Nephron progenitor cell (in vitro differentiated cells): Measurements from ENCODE around the gene VAMP8.

Source experiments
- DNase-seq: peaks from one replicate; pipeline ENCODE4 v3.0.0; 2021
- H3K27ac Mint-ChIP-seq: 2 replicates; pipeline ENCODE4 v1.8.0; 2021; ENCODE audit warnings: mild to moderate bottlenecking, moderate library complexity, mixed read lengths
- H3K27me3 Mint-ChIP-seq: 2 replicates; pipeline ENCODE4 v1.8.0; 2021; ENCODE audit warnings: mild to moderate bottlenecking, low read depth, mixed read lengths; ENCODE audit not compliant: poor library complexity
- H3K36me3 Mint-ChIP-seq: 2 replicates; pipeline ENCODE4 v1.8.0; 2021; ENCODE audit warnings: low read depth, mixed read lengths
- H3K4me1 Mint-ChIP-seq: 2 replicates; pipeline ENCODE4 v1.8.0; 2021; ENCODE audit warnings: mixed read lengths
- H3K4me3 Mint-ChIP-seq: 2 replicates; pipeline ENCODE4 v1.8.0; 2021; ENCODE audit warnings: mild to moderate bottlenecking, moderate library complexity, mixed read lengths
- H3K9me3 Mint-ChIP-seq: 2 replicates; pipeline ENCODE4 v1.8.0; 2021; ENCODE audit warnings: mild to moderate bottlenecking, moderate library complexity, mixed read lengths
- TF ChIP-seq, protein P1 (sequence below): fragments of 200-600 bp; sonication (generic); IDR thresholded peaks from 2 replicates; pipeline ENCODE4 v1.5.0; 2021; ENCODE audit warnings: antibody characterized with exemption

Gene VAMP8

DNA sequence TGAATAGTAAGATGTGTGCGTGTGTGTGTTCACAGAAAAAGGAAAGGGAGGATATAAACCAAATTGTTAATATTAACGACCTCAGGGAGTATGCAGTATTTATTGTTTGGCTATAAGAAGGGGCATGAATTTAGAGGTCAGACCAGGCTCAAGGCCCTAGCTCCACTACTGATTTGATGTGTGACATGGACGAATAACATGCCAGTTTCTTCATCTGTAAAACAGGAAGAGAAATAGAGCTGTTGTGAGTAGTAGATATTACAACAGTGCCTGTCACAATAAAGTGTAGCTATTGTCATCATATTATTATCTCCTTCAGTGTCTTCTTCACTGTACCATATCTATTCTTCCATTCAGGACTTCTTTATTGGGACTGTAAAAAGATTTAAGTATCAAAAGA lies 42.5 kb upstream of the VAMP8 start:
- no peak for DNase-seq
- Mint-ChIP-seq H3K9me3 (no peaks in the 10 kb centered on the region), H3K4me1 (peaks cover 28% of the 10 kb centered on the region), H3K36me3 (peaks cover 5% of the 10 kb centered on the region), H3K4me3 (no peak overlapping the region), H3K27ac (no peak overlapping the region), H3K27me3 (peaks cover 8% of the 10 kb centered on the region)
- TF ChIP-seq, protein P1, sequence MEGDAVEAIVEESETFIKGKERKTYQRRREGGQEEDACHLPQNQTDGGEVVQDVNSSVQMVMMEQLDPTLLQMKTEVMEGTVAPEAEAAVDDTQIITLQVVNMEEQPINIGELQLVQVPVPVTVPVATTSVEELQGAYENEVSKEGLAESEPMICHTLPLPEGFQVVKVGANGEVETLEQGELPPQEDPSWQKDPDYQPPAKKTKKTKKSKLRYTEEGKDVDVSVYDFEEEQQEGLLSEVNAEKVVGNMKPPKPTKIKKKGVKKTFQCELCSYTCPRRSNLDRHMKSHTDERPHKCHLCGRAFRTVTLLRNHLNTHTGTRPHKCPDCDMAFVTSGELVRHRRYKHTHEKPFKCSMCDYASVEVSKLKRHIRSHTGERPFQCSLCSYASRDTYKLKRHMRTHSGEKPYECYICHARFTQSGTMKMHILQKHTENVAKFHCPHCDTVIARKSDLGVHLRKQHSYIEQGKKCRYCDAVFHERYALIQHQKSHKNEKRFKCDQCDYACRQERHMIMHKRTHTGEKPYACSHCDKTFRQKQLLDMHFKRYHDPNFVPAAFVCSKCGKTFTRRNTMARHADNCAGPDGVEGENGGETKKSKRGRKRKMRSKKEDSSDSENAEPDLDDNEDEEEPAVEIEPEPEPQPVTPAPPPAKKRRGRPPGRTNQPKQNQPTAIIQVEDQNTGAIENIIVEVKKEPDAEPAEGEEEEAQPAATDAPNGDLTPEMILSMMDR, result no peak

DNA sequence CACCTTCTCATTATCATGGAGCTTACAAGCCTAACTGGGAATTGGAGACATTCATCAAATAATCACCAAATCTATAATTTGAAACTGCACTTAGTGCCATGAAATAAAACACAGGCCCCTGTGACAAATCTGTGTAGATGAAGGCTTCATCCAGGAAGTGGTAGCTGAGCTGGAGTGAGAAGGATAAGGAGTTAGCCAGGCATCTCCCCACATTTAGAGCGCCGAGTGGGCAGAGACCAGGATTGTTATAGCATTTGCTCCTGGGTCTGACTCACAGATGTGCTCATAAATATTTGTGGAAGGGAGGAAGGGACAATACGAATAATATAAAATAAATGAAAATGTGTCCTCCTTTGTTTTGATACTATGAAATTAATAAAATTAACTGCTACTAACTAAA lies 40.9 kb upstream of the VAMP8 start:
- peaks cover 20% of the 10 kb centered on the region for H3K36me3 Mint-ChIP-seq
- H3K27ac Mint-ChIP-seq, result peak overlapping the region; percentile 82
- peaks cover 42% of the 10 kb centered on the region for H3K4me1 Mint-ChIP-seq
- TF ChIP-seq, protein P1, result no peak
- no peaks in the 10 kb centered on the region for H3K9me3 Mint-ChIP-seq
- no peak for DNase-seq
- H3K27me3 Mint-ChIP-seq, result peaks cover 4% of the 10 kb centered on the region
- peak overlapping the region; percentile 99 for H3K4me3 Mint-ChIP-seq

DNA sequence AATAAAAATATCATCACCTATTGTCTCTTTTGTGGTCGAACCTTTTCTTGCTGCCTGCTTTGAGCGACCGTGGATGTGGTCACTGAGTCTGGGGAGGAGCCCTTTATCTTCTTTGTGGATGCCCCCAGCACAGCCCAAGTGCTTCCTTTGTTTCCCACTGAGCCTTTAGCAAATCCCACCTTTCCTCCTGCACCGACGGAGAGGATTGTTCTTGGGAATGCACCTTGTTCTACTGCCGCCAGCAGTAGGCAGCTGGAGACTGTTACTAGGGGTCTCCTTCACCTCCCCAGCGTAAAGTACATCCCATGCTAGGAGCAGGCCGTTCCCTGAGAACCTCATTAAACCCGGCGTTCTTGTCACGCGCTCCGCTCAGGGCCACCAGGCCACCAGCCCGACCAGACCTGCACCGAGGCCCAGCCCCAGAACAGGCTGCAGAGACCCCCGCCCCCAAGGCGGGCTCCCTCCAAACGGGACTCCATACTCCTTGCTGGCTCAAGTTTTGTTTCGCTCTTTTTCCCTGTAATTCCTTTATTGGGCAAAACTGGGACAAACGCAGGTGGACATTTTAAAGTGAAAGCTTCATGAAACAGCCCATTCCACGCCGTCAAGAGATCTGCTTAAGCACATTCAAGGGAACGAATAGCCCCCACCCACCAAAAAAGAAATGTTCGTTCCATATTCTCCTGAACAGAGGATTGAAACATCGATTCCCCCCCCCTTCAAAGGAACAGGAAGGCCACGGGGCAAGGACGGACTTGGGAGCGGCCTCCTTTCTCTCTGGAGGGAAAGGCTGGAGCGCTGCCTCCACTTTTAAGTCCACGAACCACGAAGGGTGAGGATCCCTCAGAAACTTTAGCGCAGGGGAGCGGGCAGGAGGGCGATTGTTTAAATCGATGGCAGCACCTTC lies 39.5 kb upstream of the VAMP8 start:
- DNase-seq, result peak; percentile 46
- TF ChIP-seq, protein P1, result no peak
- peaks cover 33% of the 10 kb centered on the region for H3K36me3 Mint-ChIP-seq
- H3K27ac Mint-ChIP-seq, result peak overlapping the region; percentile 100
- peak overlapping the region; percentile 99 for H3K4me3 Mint-ChIP-seq
- no peaks in the 10 kb centered on the region for H3K9me3 Mint-ChIP-seq
- H3K27me3 Mint-ChIP-seq, result peaks cover 4% of the 10 kb centered on the region
- peaks cover 56% of the 10 kb centered on the region for H3K4me1 Mint-ChIP-seq

DNA sequence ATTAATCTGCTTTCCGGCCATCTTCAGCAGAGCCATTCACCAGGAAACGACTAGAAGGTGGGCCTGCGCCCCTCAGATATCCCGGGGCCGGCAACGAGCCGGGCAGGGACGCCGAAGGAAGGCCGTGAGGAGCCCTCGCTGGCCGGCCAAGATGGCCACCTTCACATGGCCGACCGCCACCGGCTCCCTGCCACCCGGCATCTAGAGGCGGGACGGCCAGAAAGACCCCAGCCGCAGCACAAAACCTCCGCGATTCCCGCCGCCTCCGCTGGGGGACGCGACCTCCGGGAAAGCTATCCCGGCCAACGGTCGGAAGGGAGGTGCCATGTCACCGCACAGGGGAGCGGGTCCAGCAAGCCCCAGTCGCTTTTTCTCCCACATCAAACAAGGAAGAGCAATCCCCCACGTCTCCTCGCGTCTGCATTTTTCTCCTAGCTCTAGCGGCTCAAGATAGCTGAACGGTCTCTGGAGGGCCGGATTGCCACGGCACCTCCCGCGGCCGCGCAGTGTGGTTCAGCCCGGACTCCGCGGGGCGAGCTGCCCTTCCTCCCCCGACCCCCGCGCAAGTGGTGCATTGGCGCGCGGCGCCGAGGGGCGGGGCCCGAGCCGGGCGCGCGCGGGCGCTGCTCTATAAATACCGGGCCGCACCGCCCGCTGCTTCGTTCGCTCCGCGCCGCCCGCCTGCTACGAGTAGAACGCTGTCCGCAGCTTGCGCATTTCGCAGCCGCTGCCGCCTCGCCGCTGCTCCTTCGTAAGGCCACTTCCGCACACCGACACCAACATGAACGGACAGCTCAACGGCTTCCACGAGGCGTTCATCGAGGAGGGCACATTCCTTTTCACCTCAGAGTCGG lies 38.7 kb upstream of the VAMP8 start, which contains the start of gene MAT2A:
MAT2A (plus strand) TSS at position 662 of the 854 bp plus-strand sequence; CDS start at position 782, 120 bp downstream.
- Mint-ChIP-seq H3K27ac (peak within 1 kb of the TSS; percentile 100), H3K9me3 (no peaks in the 10 kb centered on the region), H3K4me3 (peak within 1 kb of the TSS; percentile 99), H3K27me3 (no peaks in the 10 kb centered on the region), H3K36me3 (peaks cover 40% of the 10 kb centered on the region), H3K4me1 (peaks cover 65% of the 10 kb centered on the region)
- TF ChIP-seq, protein P1, result peak; percentile 72
- peak; percentile 96 for DNase-seq

DNA sequence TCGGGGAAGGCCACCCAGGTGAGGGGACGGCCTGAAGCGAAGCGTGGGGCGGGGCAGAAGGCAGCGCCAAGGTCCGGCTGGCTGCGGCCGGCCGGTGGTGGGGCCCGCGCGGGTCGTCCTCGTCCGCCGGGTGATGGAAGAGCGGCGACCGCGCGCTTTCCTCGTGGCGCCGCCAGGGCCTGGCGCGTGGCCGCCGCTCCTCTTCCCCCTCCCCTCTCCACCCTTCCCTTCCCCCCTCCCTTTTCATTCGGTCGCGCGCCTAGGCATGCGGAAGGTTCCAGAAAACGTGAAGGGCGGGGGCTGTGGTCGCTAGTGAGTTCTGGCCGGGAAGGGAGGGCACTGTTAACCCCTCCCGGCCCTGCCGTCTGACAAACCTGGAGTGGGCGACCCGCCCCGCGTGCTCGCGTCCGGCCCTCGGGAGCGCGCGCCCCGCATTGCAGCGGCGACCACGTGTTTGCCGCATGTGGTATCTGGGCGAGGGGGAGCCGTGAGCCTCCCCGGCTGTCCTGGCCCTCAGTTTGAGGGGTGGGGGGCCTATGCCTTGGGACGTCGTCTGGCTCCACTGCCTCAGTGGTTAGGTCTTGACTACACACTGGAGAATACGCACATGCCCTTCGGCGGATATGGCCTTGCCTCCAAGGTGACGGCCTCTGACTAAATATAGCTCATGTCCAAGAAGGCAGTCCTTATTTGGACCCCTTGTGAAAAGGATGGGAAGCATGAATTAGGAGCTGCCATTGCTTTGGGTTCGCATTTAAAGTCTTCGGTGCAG lies 37.8 kb upstream of the VAMP8 start:
- H3K9me3 Mint-ChIP-seq, result no peaks in the 10 kb centered on the region
- H3K27ac Mint-ChIP-seq, result peak overlapping the region; percentile 98
- H3K4me3 Mint-ChIP-seq, result peak overlapping the region; percentile 99
- DNase-seq, result no peak
- TF ChIP-seq, protein P1, result no peak
- H3K36me3 Mint-ChIP-seq, result peaks cover 47% of the 10 kb centered on the region
- peaks cover 71% of the 10 kb centered on the region for H3K4me1 Mint-ChIP-seq
- H3K27me3 Mint-ChIP-seq, result no peaks in the 10 kb centered on the region
